ENCODE measurements around the gene ARHGAP6.
"Not testable (repeated sequence)": the region's sequence is repeated elsewhere in the genome, so short reads cannot be mapped to it uniquely, and the experiment has no call there.

The ARHGAP6 gene

GRCh38 chrX:11273544-11273943, 392.2 kb downstream of the ARHGAP6 start:
- no peak for DNase-seq

- DNase-seq = no peak
These were observed 392.9 kb downstream of the ARHGAP6 start for GRCh38 chrX:11272863-11273262.

GRCh38 chrX:11272290-11272689, 393.4 kb downstream of the ARHGAP6 start:
- DNase-seq = no peak

GRCh38 chrX:11269996-11270395, 395.7 kb downstream of the ARHGAP6 start:
- no peak for DNase-seq

GRCh38 chrX:11269006-11269405, 396.7 kb downstream of the ARHGAP6 start:
- DNase-seq = no peak

GRCh38 chrX:11267425-11267824, 398.3 kb downstream of the ARHGAP6 start:
- DNase-seq = no peak

- DNase-seq = no peak
These were observed 399.1 kb downstream of the ARHGAP6 start for GRCh38 chrX:11266573-11267003.

- DNase-seq = no peak
These were observed 400.4 kb downstream of the ARHGAP6 start for GRCh38 chrX:11265352-11265751.

- no peak for DNase-seq
These were observed 400.8 kb downstream of the ARHGAP6 start for GRCh38 chrX:11264925-11265324.

- DNase-seq = no peak
These were observed 404.5 kb downstream of the ARHGAP6 start for GRCh38 chrX:11261260-11261659.

GRCh38 chrX:11259437-11259836, 406.3 kb downstream of the ARHGAP6 start:
- DNase-seq = no peak

- no peak for DNase-seq
These were observed 408.0 kb downstream of the ARHGAP6 start for GRCh38 chrX:11257711-11258110.

GRCh38 chrX:11257290-11257689, 408.4 kb downstream of the ARHGAP6 start:
- no peak for DNase-seq

GRCh38 chrX:11254417-11255109, 411.2 kb downstream of the ARHGAP6 start:
- no peak for DNase-seq

GRCh38 chrX:11244636-11245035, 421.1 kb downstream of the ARHGAP6 start:
- no peak for DNase-seq

GRCh38 chrX:11242704-11243103, 423.0 kb downstream of the ARHGAP6 start:
- DNase-seq = no peak

- DNase-seq = no peak
These were observed 424.0 kb downstream of the ARHGAP6 start for GRCh38 chrX:11241720-11242119.

- DNase-seq = no peak
These were observed 426.5 kb downstream of the ARHGAP6 start for GRCh38 chrX:11239230-11239629.

- DNase-seq = not testable (repeated sequence)
These were observed 430.3 kb downstream of the ARHGAP6 start for GRCh38 chrX:11235377-11235776.

GRCh38 chrX:11215191-11215921, 450.4 kb downstream of the ARHGAP6 start:
- DNase-seq = no peak

- DNase-seq = no peak
These were observed 451.2 kb downstream of the ARHGAP6 start for GRCh38 chrX:11214346-11215190.

GRCh38 chrX:11212741-11213140, 453.0 kb downstream of the ARHGAP6 start:
- no peak for DNase-seq

- no peak for DNase-seq
These were observed 455.3 kb downstream of the ARHGAP6 start for GRCh38 chrX:11210415-11210801.
